SK-N-SH (cell line): ENCODE results near the gene PPL. TPM values are rescaled to one million over a fixed set of nuclear protein-coding genes. Genes with fewer than 3 reads are reported as not detected.

ENCODE experiments used
- CTCF ChIA-PET: fragments of 300-600, 350-600 bp; formaldehyde crosslinking; extraction: SDS; loops from one replicate; lab custom pipeline; 2021; lab: Yijun Ruan, JAX
- POLR2A ChIA-PET: fragments of 350-600 bp; sonication (Branson Sonifier 250); formaldehyde crosslinking; extraction: SDS; loops from one replicate; lab custom pipeline; 2020; ENCODE audit warnings: antibody characterized with exemption, inconsistent platforms; lab: Yijun Ruan, JAX
- DNase-seq: peaks from one replicate; pipeline ENCODE4 v3.0.0; 2012
- H2AFZ ChIP-seq: fragments of 200-600 bp; sonication (generic); 2 replicates; pipeline ENCODE4 v1.8.1; 2016; ENCODE audit warnings: antibody characterized with exemption, mild to moderate bottlenecking, low read depth
- H3F3A ChIP-seq: fragments of 200-600 bp; sonication (generic); replicated peaks from 2 replicates; pipeline ENCODE3; 2016; ENCODE audit warnings: antibody characterized with exemption, mild to moderate bottlenecking; ENCODE audit not compliant: insufficient read depth
- H3K27ac ChIP-seq, 2 experiments: fragments of 200-500 bp in 1 of 2; fragments of 200-600 bp in 1 of 2; sonication (Bioruptor generic) in 1 of 2; sonication (generic), shearing (Covaris generic) in 1 of 2; 2 replicates each; pipeline versions ENCODE4 v1.5.1 to v1.6.1; 2014 to 2016; ENCODE audit warnings: low read depth in 2 of 2, inconsistent platforms in 1 of 2, low read length in 1 of 2, mild to moderate bottlenecking in 1 of 2, mixed read lengths in 1 of 2
- H3K27me3 ChIP-seq: fragments of 200-600 bp; sonication (generic), shearing (Covaris generic); 2 replicates; pipeline ENCODE4 v1.6.1; 2016; ENCODE audit warnings: mixed run types; ENCODE audit not compliant: insufficient read depth
- H3K36me3 ChIP-seq, 2 experiments: fragments of 200-500 bp in 1 of 2; fragments of 200-600 bp in 1 of 2; sonication (Bioruptor generic) in 1 of 2; sonication (generic) in 1 of 2; replicated peaks in 1 of 2; 2 replicates each; pipeline versions ENCODE3 to v1.5.1; 2014 to 2016; ENCODE audit warnings: low read length in 1 of 2, mild to moderate bottlenecking in 1 of 2; ENCODE audit not compliant: insufficient read depth in 2 of 2, control insufficient read depth in 1 of 2
- H3K4me1 ChIP-seq, 2 experiments: fragments of 200-500 bp in 1 of 2; fragments of 200-600 bp in 1 of 2; sonication (Bioruptor generic) in 1 of 2; sonication (generic), shearing (Covaris generic) in 1 of 2; 2 replicates each; pipeline versions ENCODE4 v1.5.1 to v1.6.1; 2014 to 2016; ENCODE audit warnings: low read depth in 1 of 2, low read length in 1 of 2, mixed run types in 1 of 2; ENCODE audit not compliant: insufficient read depth in 2 of 2, control insufficient read depth in 1 of 2
- H3K4me2 ChIP-seq: fragments of 200-600 bp; sonication (generic), shearing (Covaris generic); 2 replicates; pipeline ENCODE4 v1.6.1; 2017; ENCODE audit warnings: mixed run types
- H3K4me3 ChIP-seq, 2 experiments: fragments of 200-500 bp in 1 of 2; fragments of 200-600 bp in 1 of 2; sonication (Bioruptor generic) in 1 of 2; sonication (generic), shearing (Covaris generic) in 1 of 2; 2 replicates each; pipeline versions ENCODE4 v1.5.1 to v1.8.1; 2014 to 2016; ENCODE audit warnings: low read depth in 2 of 2, inconsistent platforms in 1 of 2, low read length in 1 of 2, mild to moderate bottlenecking in 1 of 2, mixed read lengths in 1 of 2, moderate library complexity in 1 of 2
- H3K79me2 ChIP-seq: fragments of 200-600 bp; sonication (generic); 2 replicates; pipeline ENCODE4 v1.8.1; 2017; ENCODE audit warnings: mild to moderate bottlenecking; ENCODE audit not compliant: insufficient read depth
- H3K9ac ChIP-seq: fragments of 200-600 bp; sonication (generic); 2 replicates; pipeline ENCODE4 v1.6.1; 2017; ENCODE audit warnings: mixed run types
- H3K9me2 ChIP-seq: fragments of 200-600 bp; sonication (generic); 2 replicates; pipeline ENCODE4 v1.6.1; 2017; ENCODE audit warnings: mixed run types
- H3K9me3 ChIP-seq: fragments of 200-600 bp; sonication (generic); 2 replicates; pipeline ENCODE4 v1.6.1; 2017; ENCODE audit warnings: mixed run types, mild to moderate bottlenecking, moderate library complexity
- H4K20me1 ChIP-seq: fragments of 200-600 bp; sonication (generic); 2 replicates; pipeline ENCODE4 v1.6.1; 2017; ENCODE audit warnings: mild to moderate bottlenecking, mixed run types; ENCODE audit not compliant: insufficient read depth
- CHD2 ChIP-seq: fragments of 150-350 bp; IDR thresholded peaks from 2 replicates; pipeline ENCODE4 v1.6.1; 2018; ENCODE audit warnings: low read length; ENCODE audit not compliant: partially characterized antibody
- ELF1 ChIP-seq: IDR thresholded peaks from 2 replicates; pipeline ENCODE4 v1.4.0; 2012
- EP300 ChIP-seq, 2 experiments: IDR thresholded peaks; 2 replicates each; pipeline versions ENCODE4 v1.4.0 to v1.6.1; 2012; ENCODE audit warnings: borderline replicate concordance in 1 of 2, low read depth in 1 of 2, low read length in 1 of 2
- EZH2phosphoT487 ChIP-seq: fragments of 200-600 bp; sonication (generic); IDR thresholded peaks from 2 replicates; pipeline ENCODE4 v1.6.1; 2017; ENCODE audit warnings: low read depth, mixed run types, mild to moderate bottlenecking, antibody characterized with exemption, moderate library complexity, borderline replicate concordance
- FOSL2 ChIP-seq: IDR thresholded peaks from 2 replicates; pipeline ENCODE4 v1.4.0; 2012; ENCODE audit warnings: low read depth, mild to moderate bottlenecking, moderate library complexity, borderline replicate concordance
- FOXM1 ChIP-seq: IDR thresholded peaks from 2 replicates; pipeline ENCODE4 v1.4.0; 2012; ENCODE audit warnings: low read depth, mild to moderate bottlenecking
- GABPA ChIP-seq: IDR thresholded peaks from 2 replicates; pipeline ENCODE4 v1.4.0; 2012; ENCODE audit warnings: low read depth, mild to moderate bottlenecking
- GATA2 ChIP-seq: sonication (generic); formaldehyde crosslinking; IDR thresholded peaks from 2 replicates; pipeline ENCODE4 v1.5.0; 2020; ENCODE audit warnings: mild to moderate bottlenecking, missing genetic modification reagents
- MAX ChIP-seq: IDR thresholded peaks from 2 replicates; pipeline ENCODE4 v1.4.0; 2012; ENCODE audit warnings: low read depth
- RAD21 ChIP-seq: IDR thresholded peaks from 2 replicates; pipeline ENCODE4 v1.6.1; 2012; ENCODE audit warnings: mild to moderate bottlenecking, low read length
- RXRA ChIP-seq: IDR thresholded peaks from 2 replicates; pipeline ENCODE4 v1.4.0; 2012; ENCODE audit warnings: low read depth, mild to moderate bottlenecking, borderline replicate concordance
- TCF12 ChIP-seq: IDR thresholded peaks from 2 replicates; pipeline ENCODE4 v1.4.0; 2012
- USF1 ChIP-seq: IDR thresholded peaks from 2 replicates; pipeline ENCODE4 v1.4.0; 2012; ENCODE audit warnings: low read depth, borderline replicate concordance
- YY1 ChIP-seq: IDR thresholded peaks from 2 replicates; pipeline ENCODE4 v1.4.0; 2012; ENCODE audit warnings: low read depth, mild to moderate bottlenecking
- WGBS: methylation state at CpG from one replicate; pipeline ENCODE4 v1.1.6; 2017; ENCODE audit warnings: low lambda C conversion rate; 5-methylcytosine and 5-hydroxymethylcytosine counted together
- polyA plus RNA-seq, 3 experiments: library from polyadenylated mRNA; depleted of rRNA; stranded (reverse); fragments of >200 nt; gene quantifications; 2 replicates each; pipeline ENCODE4 v1.2.3, GENCODE V29; 2012

Gene PPL
- polyA plus RNA-seq, 1 of the 3 experiments (the other 2 are of a cell fraction): 24.6 TPM

- Histone ChIP-seq H3K27me3 (no peaks in the 10 kb centered on the region), H3K4me2 (no peak overlapping the region), H3K9me3 (no peaks in the 10 kb centered on the region), H3K9ac (no peak overlapping the region), H3K9me2 (no peaks in the 10 kb centered on the region), H3K36me3 (no peaks in the 10 kb centered on the region), H4K20me1 (no peaks in the 10 kb centered on the region), H3K4me1 (0 out of 4 replicates have a peak, but pooled peaks cover 0 to 8% of the 10 kb centered on the region in 2 experiments), H3K27ac (no peak overlapping the region), H3K4me3 (no peak overlapping the region), H2AFZ (no peak overlapping the region), H3K79me2 (no peaks in the 10 kb centered on the region), H3F3A (no peaks in the 10 kb centered on the region)
- ChIA-PET CTCF (no interaction called here), POLR2A (no interaction called here)
- 75% methylated on average over 7 of the region's 7 CpGs for WGBS
- no peak for TF ChIP-seq FOSL2
- TF ChIP-seq GATA2 (CRISPR knock-in tag): no peak
- no peak for TF ChIP-seq USF1
- TF ChIP-seq MAX: no peak
- no peak for TF ChIP-seq EP300 (IDR thresholded peaks at IDR 0.05; ENCODE audit: borderline replicate concordance in 1 of 2, low read depth in 1 of 2, low read length in 1 of 2)
- TF ChIP-seq FOXM1: no peak
- TF ChIP-seq YY1: no peak
- no peak for TF ChIP-seq RAD21
- TF ChIP-seq ELF1: no peak
- TF ChIP-seq TCF12: no peak
- no peak for TF ChIP-seq RXRA
- no peak for TF ChIP-seq EZH2phosphoT487
- no peak for TF ChIP-seq GABPA
- no peak for DNase-seq
Measured at GRCh38 chr16:4913130-4913773, 23.7 kb downstream of the PPL start.

- H3K4me3 ChIP-seq: no peak overlapping the region
- H3K4me2 ChIP-seq: no peak overlapping the region
- H2AFZ ChIP-seq: no peak overlapping the region
- H3K4me1 ChIP-seq: 0 out of 4 replicates have a peak, but pooled peaks cover 0 to 2% of the 10 kb centered on the region in 2 experiments
- ChIA-PET POLR2A (no interaction called here), CTCF (interaction anchor here (1.2 kb wide), 1 partner anchor 24 kb away, joined by 3 read pairs; no protein-coding TSS in a partner anchor)
- no peak overlapping the region for H3K9ac ChIP-seq
- no peak overlapping the region for H3K27ac ChIP-seq
- no peaks in the 10 kb centered on the region for H3F3A ChIP-seq
- H3K27me3 ChIP-seq: no peaks in the 10 kb centered on the region
- no peaks in the 10 kb centered on the region for H3K79me2 ChIP-seq
- H4K20me1 ChIP-seq: no peaks in the 10 kb centered on the region
- H3K36me3 ChIP-seq: no peaks in the 10 kb centered on the region
- no peak for DNase-seq
- 74% methylated on average over 6 of the region's 6 CpGs for WGBS
- H3K9me2 ChIP-seq: no peaks in the 10 kb centered on the region
- no peaks in the 10 kb centered on the region for H3K9me3 ChIP-seq
- TF ChIP-seq CHD2: no peak
Measured at GRCh38 chr16:4911970-4912386, 25.0 kb downstream of the PPL start.
